NT2/D1 (cell line): ENCODE data around the gene INTS12.

Experiments used
- SUZ12 ChIP-seq: IDR thresholded peaks from 2 replicates; pipeline ENCODE4 v1.6.1; 2011; ENCODE audit not compliant: insufficient read length, insufficient read depth; ENCODE audit errors: extremely low read depth
- YY1 ChIP-seq: IDR thresholded peaks from 2 replicates; pipeline ENCODE4 v1.6.1; 2011; ENCODE audit not compliant: insufficient read length, insufficient read depth
- ZNF274 ChIP-seq: IDR thresholded peaks from 2 replicates; pipeline ENCODE4 v1.6.1; 2011; ENCODE audit warnings: mild to moderate bottlenecking, low read depth, low read length

DNA sequence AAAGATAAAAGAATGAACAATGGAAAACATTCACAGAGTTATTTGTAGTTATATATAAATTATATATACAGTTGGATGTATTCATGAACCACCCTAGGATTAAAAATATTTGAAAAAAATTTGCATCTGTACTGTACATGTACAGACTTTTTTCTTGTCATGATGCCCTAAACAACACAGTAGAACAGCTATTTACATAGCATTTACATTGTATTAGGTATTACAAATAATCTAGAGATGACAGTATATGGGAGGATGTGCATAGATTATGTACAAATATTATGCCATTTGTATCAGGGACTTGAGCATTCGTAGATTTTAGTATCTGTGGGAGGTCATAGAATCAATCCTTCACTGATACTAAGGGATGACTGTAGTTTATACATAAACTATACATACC lies 44.9 kb upstream of the INTS12 start:
- TF ChIP-seq SUZ12 (no peak), ZNF274 (no peak), YY1 (no peak)
